GM18870 (cell line): ENCODE data around the gene TNRC6A.

ENCODE experiments used
- ATAC-seq: cut with Tn5 transposase; IDR thresholded peaks from one replicate; pipeline ENCODE4 v1.9.1; 2021; ENCODE audit warnings: moderate library complexity; ENCODE audit not compliant: unreplicated experiment

TNRC6A gene

DNA sequence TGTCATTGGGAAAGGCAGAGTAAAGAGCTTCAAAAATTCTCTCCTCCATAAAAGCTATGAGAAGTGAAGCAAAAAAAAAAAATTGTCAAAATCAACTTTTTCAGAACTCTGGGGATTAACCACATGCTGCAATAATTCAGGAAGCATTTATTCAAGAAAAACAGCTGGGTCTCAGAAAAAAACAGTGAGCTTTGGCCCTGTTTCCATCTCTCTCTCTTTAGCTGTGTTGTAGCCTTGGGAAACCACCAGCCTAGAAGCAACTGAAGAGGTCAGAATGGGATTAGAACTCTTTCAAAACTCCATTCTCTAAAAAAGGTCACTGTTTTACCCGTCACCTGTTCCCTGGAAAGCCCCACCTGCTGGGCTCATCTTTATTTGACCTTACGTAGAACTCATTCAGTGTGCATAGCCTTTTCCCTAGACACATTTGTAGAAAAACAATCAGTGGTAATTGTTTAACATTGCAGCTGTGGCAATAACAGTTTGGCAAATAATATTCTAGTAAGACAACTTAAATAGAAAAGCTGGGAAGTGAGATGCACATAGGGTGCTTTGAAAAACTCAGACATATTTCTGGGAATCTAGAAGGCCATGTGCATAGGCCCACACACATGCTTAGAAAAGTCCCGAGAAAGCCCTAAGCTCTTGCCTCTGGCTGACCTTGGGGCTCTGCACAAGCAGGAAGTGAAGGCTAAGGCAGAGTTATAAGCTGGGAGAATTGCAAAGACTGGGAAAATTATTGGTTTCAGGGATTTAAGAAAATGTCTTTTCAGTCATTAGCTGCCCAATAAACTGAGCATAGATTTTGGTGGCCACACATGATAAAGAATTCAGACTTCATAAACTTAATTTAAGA is 134.4 kb downstream of the TNRC6A start:
- ATAC-seq, result no peak

DNA sequence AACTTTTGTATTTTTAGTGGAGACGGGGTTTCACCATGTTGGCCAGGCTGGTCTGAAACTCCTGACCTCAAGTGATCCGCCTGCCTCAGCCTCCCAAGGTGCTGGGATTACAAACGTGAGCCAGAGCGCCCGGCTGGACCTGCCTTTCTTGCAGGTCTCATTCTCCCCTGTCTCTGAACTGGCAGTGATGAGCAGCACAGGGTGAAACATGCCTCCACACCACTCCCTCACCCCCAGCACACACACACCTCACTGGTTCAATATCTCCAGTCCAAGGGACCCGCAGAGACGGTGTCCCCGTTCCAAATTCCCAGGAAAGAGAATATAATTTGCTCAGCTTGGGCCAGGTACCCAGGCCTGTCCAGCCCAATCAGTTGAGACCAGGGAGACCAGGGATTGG is 139.6 kb downstream of the TNRC6A start:
- no peak for ATAC-seq

DNA sequence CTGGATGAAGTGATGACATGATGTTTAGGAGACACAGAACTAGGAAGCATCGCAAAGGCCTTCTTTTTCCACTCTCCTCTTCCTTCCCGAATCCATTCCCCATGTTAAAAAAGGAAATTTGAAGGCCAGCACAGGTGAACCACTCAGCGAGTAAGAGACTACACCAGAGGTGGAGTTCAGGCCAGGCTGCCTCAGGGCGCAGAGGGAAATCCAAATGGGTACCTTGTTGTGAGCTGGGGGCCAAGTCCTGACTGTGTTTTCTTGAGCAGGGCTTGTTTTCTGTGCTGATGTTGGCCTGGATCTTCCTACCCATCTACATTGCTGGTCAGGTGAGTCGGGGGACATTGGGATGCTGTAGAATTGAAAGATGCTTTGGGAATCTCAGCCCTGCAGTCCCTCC is 142.4 kb downstream of the TNRC6A start:
- ATAC-seq, result no peak

DNA sequence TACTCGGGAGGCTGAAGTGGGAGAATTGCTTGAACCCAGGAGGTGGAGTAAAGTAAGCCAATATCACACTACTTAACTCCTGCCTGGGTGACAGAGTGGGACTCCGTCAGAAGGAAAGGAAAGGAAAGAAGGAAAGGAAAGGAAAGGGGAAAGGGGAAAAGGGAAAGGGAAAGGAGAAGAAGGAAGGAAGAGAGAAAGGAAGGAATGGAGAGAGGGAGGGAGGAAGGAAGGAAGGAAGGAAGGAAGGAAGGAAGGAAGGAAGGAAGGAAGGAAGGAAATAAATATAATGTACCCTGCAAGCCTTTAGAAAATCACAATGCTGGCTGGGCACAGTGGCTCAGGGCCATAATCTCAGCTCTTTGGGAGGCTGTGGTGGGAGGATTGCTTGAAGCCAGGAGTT is 143.6 kb downstream of the TNRC6A start:
- no peak for ATAC-seq

DNA sequence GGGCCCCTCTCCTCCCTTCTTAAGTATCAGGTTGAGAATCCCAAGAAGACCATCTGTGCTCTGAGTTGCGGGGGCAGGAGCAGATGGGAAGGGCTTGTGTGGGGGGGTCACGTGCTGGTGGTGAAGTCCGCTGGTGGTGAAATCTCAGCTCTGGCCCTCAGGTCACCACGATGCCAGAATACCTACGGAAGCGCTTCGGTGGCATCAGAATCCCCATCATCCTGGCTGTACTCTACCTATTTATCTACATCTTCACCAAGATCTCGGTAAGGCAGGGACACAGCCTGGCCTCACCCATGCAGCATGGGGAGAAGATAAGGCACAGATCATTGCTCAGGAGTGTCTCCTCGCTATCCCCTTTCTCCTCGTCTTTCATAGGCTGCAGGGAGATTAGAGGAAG is 146.0 kb downstream of the TNRC6A start:
- no peak for ATAC-seq
